HUES6 (cell line): ENCODE measurements around the gene CLEC9A.
"Not testable (repeated sequence)": the region's sequence is repeated elsewhere in the genome, so short reads cannot be mapped to it uniquely, and the experiment has no call there.

ENCODE experiments used
- H3K27ac ChIP-seq: 2 replicates; pipeline ENCODE4 v1.7.0; 2013; ENCODE audit warnings: low read depth, mild to moderate bottlenecking, low read length, inconsistent platforms
- H3K27me3 ChIP-seq: 2 replicates; pipeline ENCODE4 v1.6.1; 2013; ENCODE audit warnings: low read length; ENCODE audit not compliant: control insufficient read depth, insufficient read depth
- H3K36me3 ChIP-seq: 2 replicates; pipeline ENCODE4 v1.6.1; 2013; ENCODE audit warnings: low read length; ENCODE audit not compliant: control insufficient read depth, insufficient read depth
- H3K4me1 ChIP-seq: 2 replicates; pipeline ENCODE4 v1.6.1; 2013; ENCODE audit warnings: low read length; ENCODE audit not compliant: control insufficient read depth, insufficient read depth
- H3K4me3 ChIP-seq: 2 replicates; pipeline ENCODE4 v1.5.1; 2013; ENCODE audit warnings: low read depth, low read length
- H3K9ac ChIP-seq: one replicate; pipeline ENCODE4 v1.6.1; 2013; ENCODE audit warnings: mild to moderate bottlenecking, low read length
- H3K9me3 ChIP-seq: 2 replicates; pipeline ENCODE4 v1.6.1; 2013; ENCODE audit warnings: low read depth, low read length; ENCODE audit not compliant: control insufficient read depth, insufficient read depth

CLEC9A gene

GRCh38 chr12:10026666-10027065 is 3.8 kb upstream of the CLEC9A start:
- not testable (repeated sequence) for H3K4me3 ChIP-seq, H3K27ac ChIP-seq, H3K9ac ChIP-seq, H3K27me3 ChIP-seq, H3K4me1 ChIP-seq, H3K36me3 ChIP-seq
- peaks cover 15% of the 10 kb centered on the region for H3K9me3 ChIP-seq

- Histone ChIP-seq H3K4me3 (no peak overlapping the region), H3K9ac (no peak overlapping the region), H3K4me1 (no peaks in the 10 kb centered on the region), H3K27ac (no peak overlapping the region), H3K27me3 (no peaks in the 10 kb centered on the region), H3K9me3 (peaks cover 15% of the 10 kb centered on the region), H3K36me3 (no peaks in the 10 kb centered on the region)
Measured at GRCh38 chr12:10027311-10027710, 3.2 kb upstream of the CLEC9A start.

- Histone ChIP-seq H3K4me3 (no peak overlapping the region), H3K9me3 (peaks cover 15% of the 10 kb centered on the region), H3K9ac (no peak overlapping the region), H3K27ac (no peak overlapping the region), H3K36me3 (no peaks in the 10 kb centered on the region), H3K4me1 (no peaks in the 10 kb centered on the region), H3K27me3 (no peaks in the 10 kb centered on the region)
Measured at GRCh38 chr12:10027721-10028120, 2.8 kb upstream of the CLEC9A start.

GRCh38 chr12:10031321-10031720 is 839 bp downstream of the CLEC9A start:
- Histone ChIP-seq H3K4me3 (no peak overlapping the region), H3K9me3 (peaks cover 15% of the 10 kb centered on the region), H3K27me3 (no peaks in the 10 kb centered on the region), H3K27ac (no peak overlapping the region), H3K4me1 (no peaks in the 10 kb centered on the region), H3K9ac (no peak overlapping the region), H3K36me3 (no peaks in the 10 kb centered on the region)

GRCh38 chr12:10031771-10032175 is 1.3 kb downstream of the CLEC9A start:
- Histone ChIP-seq H3K27ac (no peak overlapping the region), H3K4me3 (no peak overlapping the region), H3K27me3 (no peaks in the 10 kb centered on the region), H3K4me1 (no peaks in the 10 kb centered on the region), H3K9ac (no peak overlapping the region), H3K36me3 (no peaks in the 10 kb centered on the region), H3K9me3 (peaks cover 15% of the 10 kb centered on the region)

GRCh38 chr12:10033783-10034545 is 3.5 kb downstream of the CLEC9A start:
- Histone ChIP-seq H3K4me3 (no peak overlapping the region), H3K9ac (no peak overlapping the region), H3K27ac (no peak overlapping the region), H3K27me3 (no peaks in the 10 kb centered on the region), H3K36me3 (no peaks in the 10 kb centered on the region), H3K4me1 (no peaks in the 10 kb centered on the region), H3K9me3 (peaks cover 15% of the 10 kb centered on the region)

GRCh38 chr12:10042167-10042566 is 11.7 kb downstream of the CLEC9A start:
- Histone ChIP-seq H3K27me3 (no peaks in the 10 kb centered on the region), H3K4me1 (no peaks in the 10 kb centered on the region), H3K9me3 (no peaks in the 10 kb centered on the region), H3K36me3 (no peaks in the 10 kb centered on the region), H3K9ac (no peak overlapping the region), H3K27ac (no peak overlapping the region), H3K4me3 (no peak overlapping the region)

GRCh38 chr12:10048526-10048925 is 18.0 kb downstream of the CLEC9A start:
- Histone ChIP-seq H3K36me3 (no peaks in the 10 kb centered on the region), H3K4me3 (no peak overlapping the region), H3K9me3 (no peaks in the 10 kb centered on the region), H3K4me1 (no peaks in the 10 kb centered on the region), H3K9ac (no peak overlapping the region), H3K27me3 (no peaks in the 10 kb centered on the region), H3K27ac (no peak overlapping the region)

GRCh38 chr12:10052193-10052913 is 21.9 kb downstream of the CLEC9A start:
- H3K9ac ChIP-seq: no peak overlapping the region
- H3K36me3 ChIP-seq: no peaks in the 10 kb centered on the region
- no peaks in the 10 kb centered on the region for H3K9me3 ChIP-seq
- no peak overlapping the region for H3K27ac ChIP-seq
- no peaks in the 10 kb centered on the region for H3K27me3 ChIP-seq
- H3K4me3 ChIP-seq: no peak overlapping the region
- H3K4me1 ChIP-seq: no peaks in the 10 kb centered on the region

GRCh38 chr12:10058387-10058786 is 27.9 kb downstream of the CLEC9A start:
- H3K9me3 ChIP-seq: no peaks in the 10 kb centered on the region
- no peak overlapping the region for H3K9ac ChIP-seq
- H3K27me3 ChIP-seq: no peaks in the 10 kb centered on the region
- no peaks in the 10 kb centered on the region for H3K4me1 ChIP-seq
- H3K36me3 ChIP-seq: no peaks in the 10 kb centered on the region
- H3K4me3 ChIP-seq: no peak overlapping the region
- no peak overlapping the region for H3K27ac ChIP-seq

GRCh38 chr12:10065241-10065640 is 34.8 kb downstream of the CLEC9A start:
- Histone ChIP-seq H3K4me3 (no peak overlapping the region), H3K9ac (no peak overlapping the region), H3K27me3 (no peaks in the 10 kb centered on the region), H3K27ac (no peak overlapping the region), H3K4me1 (no peaks in the 10 kb centered on the region), H3K36me3 (no peaks in the 10 kb centered on the region), H3K9me3 (no peaks in the 10 kb centered on the region)
